Epithelial cell of proximal tubule (primary cell): ENCODE results near the gene EPB42. TPM values are rescaled to one million over a fixed set of nuclear protein-coding genes. Genes with fewer than 3 reads are reported as not detected.

Experiments
- DNase-seq: peaks from one replicate; pipeline ENCODE4 v3.0.0-alpha.2; 2011; ENCODE audit warnings: low read depth
- H3K4me3 ChIP-seq: 2 replicates; pipeline ENCODE4 v1.5.1; 2011; ENCODE audit warnings: low read depth, mild to moderate bottlenecking, low read length
- CTCF ChIP-seq: conservative IDR thresholded peaks from 2 replicates; pipeline ENCODE4 v1.5.1; 2012; ENCODE audit warnings: low read depth, mild to moderate bottlenecking, low read length
- total RNA-seq: library from RNA; depleted of rRNA; stranded (reverse); fragments of >200 nt; gene quantifications from 2 replicates; pipeline ENCODE4 v1.2.3, GENCODE V29; 2015

The EPB42 gene
- total RNA-seq, 1 donor from 2014 or later: not detected

GRCh38 chr15:43209059-43209824, 11.6 kb downstream of the EPB42 start:
- DNase-seq: no peak
- peak; percentile 30 for TF ChIP-seq CTCF
- H3K4me3 ChIP-seq: no peak overlapping the region

GRCh38 chr15:43208052-43209002, 12.5 kb downstream of the EPB42 start:
- no peak for TF ChIP-seq CTCF
- no peak for DNase-seq
- H3K4me3 ChIP-seq: no peak overlapping the region

GRCh38 chr15:43207024-43207423, 13.8 kb downstream of the EPB42 start:
- no peak overlapping the region for H3K4me3 ChIP-seq
- TF ChIP-seq CTCF: no peak
- DNase-seq: no peak

GRCh38 chr15:43206054-43206453, 14.8 kb downstream of the EPB42 start:
- TF ChIP-seq CTCF: no peak
- no peak overlapping the region for H3K4me3 ChIP-seq
- no peak for DNase-seq

- peak; percentile 86 for TF ChIP-seq CTCF
- no peak for DNase-seq
- H3K4me3 ChIP-seq: no peak overlapping the region
These were observed 16.6 kb downstream of the EPB42 start for GRCh38 chr15:43204016-43204901.

- no peak for DNase-seq
- no peak overlapping the region for H3K4me3 ChIP-seq
- no peak for TF ChIP-seq CTCF
These were observed 20.8 kb downstream of the EPB42 start for GRCh38 chr15:43199945-43200488.
